ENCODE measurements around the gene TTBK2.
"Not testable (repeated sequence)": the region's sequence is repeated elsewhere in the genome, so short reads cannot be mapped to it uniquely, and the experiment has no call there.

Gene TTBK2

GRCh38 chr15:42903388-42904324 lies 16.9 kb downstream of the TTBK2 start:
- no peak for DNase-seq

GRCh38 chr15:42893911-42894310 lies 26.7 kb downstream of the TTBK2 start:
- DNase-seq = not testable (repeated sequence)

GRCh38 chr15:42891569-42891968 lies 29.0 kb downstream of the TTBK2 start:
- DNase-seq = no peak

GRCh38 chr15:42890161-42890913 lies 30.2 kb downstream of the TTBK2 start:
- no peak for DNase-seq

GRCh38 chr15:42887384-42887783 lies 33.2 kb downstream of the TTBK2 start:
- not testable (repeated sequence) for DNase-seq

GRCh38 chr15:42880121-42880520 lies 40.5 kb downstream of the TTBK2 start:
- no peak for DNase-seq

- DNase-seq = peak; percentile 39 to 63
Observed at GRCh38 chr15:42879443-42879842, 41.1 kb downstream of the TTBK2 start.

GRCh38 chr15:42876224-42876623 lies 44.4 kb downstream of the TTBK2 start:
- no peak for DNase-seq

GRCh38 chr15:42868683-42869082 lies 51.9 kb downstream of the TTBK2 start:
- DNase-seq = no peak

- peak in 1 of 2 experiments; percentile 27 for DNase-seq
Observed at GRCh38 chr15:42863572-42864239, 56.9 kb downstream of the TTBK2 start.

GRCh38 chr15:42858999-42859789 lies 61.4 kb downstream of the TTBK2 start:
- DNase-seq = no peak

GRCh38 chr15:42858540-42858939 lies 62.0 kb downstream of the TTBK2 start:
- DNase-seq = no peak

GRCh38 chr15:42854576-42854975 lies 66.0 kb downstream of the TTBK2 start:
- DNase-seq = no peak

- DNase-seq = no peak
Observed at GRCh38 chr15:42849836-42850235, 70.7 kb downstream of the TTBK2 start.

- DNase-seq = no peak
Observed at GRCh38 chr15:42848846-42849245, 71.7 kb downstream of the TTBK2 start.

- DNase-seq = no peak
Observed at GRCh38 chr15:42846647-42847046, 73.9 kb downstream of the TTBK2 start.

- DNase-seq = no peak
Observed at GRCh38 chr15:42845581-42845980, 75.0 kb downstream of the TTBK2 start.

- DNase-seq = no peak
Observed at GRCh38 chr15:42843699-42844098, 76.9 kb downstream of the TTBK2 start.

GRCh38 chr15:42836251-42836650 lies 84.3 kb downstream of the TTBK2 start:
- no peak for DNase-seq

GRCh38 chr15:42832576-42832975 lies 88.0 kb downstream of the TTBK2 start:
- no peak for DNase-seq

- DNase-seq = no peak
Observed at GRCh38 chr15:42826251-42826890, 94.2 kb downstream of the TTBK2 start.

GRCh38 chr15:42825599-42825998 lies 95.0 kb downstream of the TTBK2 start:
- DNase-seq = no peak
